Mammary microvascular endothelial cell (primary cell): ENCODE results near the gene CDH12. TPM values are rescaled to one million over a fixed set of nuclear protein-coding genes. Genes with fewer than 3 reads are reported as not detected.

Experiments used
- total RNA-seq: library from RNA; depleted of rRNA; stranded (reverse); fragments of >200 nt; gene quantifications from 2 replicates; pipeline ENCODE4 v1.2.3, GENCODE V29; 2015

CDH12 gene
- total RNA-seq: not detected in 2 replicates

GRCh38 chr5:22852807-22853660 lies at the start of gene CDH12:
CDH12 (minus strand) TSS chr5:22853344.

